NK-92 (cell line): ENCODE measurements around the gene MICAL3.

ENCODE experiments used
- DNase-seq: peaks from one replicate; lab custom pipeline; 2025; ENCODE audit not compliant: unreplicated experiment; lab: John Stamatoyannopoulos, UW

MICAL3 gene

GRCh38 chr22:17823964-17824363 is 200.4 kb downstream of the MICAL3 start:
- no peak for DNase-seq

GRCh38 chr22:17823226-17823625 is 201.1 kb downstream of the MICAL3 start:
- DNase-seq = no peak

GRCh38 chr22:17822087-17822486 is 202.3 kb downstream of the MICAL3 start:
- no peak for DNase-seq

GRCh38 chr22:17820879-17821439 is 203.4 kb downstream of the MICAL3 start:
- DNase-seq = no peak

- DNase-seq = no peak
Measured at GRCh38 chr22:17818649-17819048, 205.7 kb downstream of the MICAL3 start.

- DNase-seq = no peak
Measured at GRCh38 chr22:17818180-17818579, 206.2 kb downstream of the MICAL3 start.

- DNase-seq = no peak
Measured at GRCh38 chr22:17817511-17818065, 206.8 kb downstream of the MICAL3 start.

- no peak for DNase-seq
Measured at GRCh38 chr22:17817079-17817478, 207.3 kb downstream of the MICAL3 start.

- DNase-seq = no peak
Measured at GRCh38 chr22:17816649-17817048, 207.7 kb downstream of the MICAL3 start.

GRCh38 chr22:17815703-17816254 is 208.6 kb downstream of the MICAL3 start:
- no peak for DNase-seq

- no peak for DNase-seq
Measured at GRCh38 chr22:17814830-17815229, 209.5 kb downstream of the MICAL3 start.

GRCh38 chr22:17814084-17814483 is 210.3 kb downstream of the MICAL3 start:
- DNase-seq = no peak

- DNase-seq = no peak
Measured at GRCh38 chr22:17811119-17811518, 213.2 kb downstream of the MICAL3 start.

GRCh38 chr22:17810570-17811116 is 213.7 kb downstream of the MICAL3 start:
- DNase-seq = no peak

GRCh38 chr22:17808693-17809403 is 215.5 kb downstream of the MICAL3 start:
- DNase-seq = no peak

- no peak for DNase-seq
Measured at GRCh38 chr22:17807578-17808410, 216.6 kb downstream of the MICAL3 start.

- DNase-seq = no peak
Measured at GRCh38 chr22:17807086-17807485, 217.3 kb downstream of the MICAL3 start.

- DNase-seq = no peak
Measured at GRCh38 chr22:17806437-17806836, 217.9 kb downstream of the MICAL3 start.

- no peak for DNase-seq
Measured at GRCh38 chr22:17804331-17805080, 219.9 kb downstream of the MICAL3 start.

GRCh38 chr22:17803609-17804270 is 220.6 kb downstream of the MICAL3 start:
- DNase-seq = no peak
